GM12891 (cell line): ENCODE measurements around the gene SIK3.

Experiments used
- POLR2A ChIP-seq: IDR thresholded peaks from 2 replicates; pipeline ENCODE4 v1.6.1; 2011; ENCODE audit warnings: low read depth, low read length, control low read depth
- POLR2AphosphoS5 ChIP-seq: IDR thresholded peaks from 2 replicates; pipeline ENCODE4 v1.6.1; 2011; ENCODE audit warnings: low read depth, low read length, control low read depth
- TAF1 ChIP-seq: IDR thresholded peaks from 2 replicates; pipeline ENCODE4 v1.6.1; 2011; ENCODE audit warnings: low read depth, low read length, control low read depth

DNA sequence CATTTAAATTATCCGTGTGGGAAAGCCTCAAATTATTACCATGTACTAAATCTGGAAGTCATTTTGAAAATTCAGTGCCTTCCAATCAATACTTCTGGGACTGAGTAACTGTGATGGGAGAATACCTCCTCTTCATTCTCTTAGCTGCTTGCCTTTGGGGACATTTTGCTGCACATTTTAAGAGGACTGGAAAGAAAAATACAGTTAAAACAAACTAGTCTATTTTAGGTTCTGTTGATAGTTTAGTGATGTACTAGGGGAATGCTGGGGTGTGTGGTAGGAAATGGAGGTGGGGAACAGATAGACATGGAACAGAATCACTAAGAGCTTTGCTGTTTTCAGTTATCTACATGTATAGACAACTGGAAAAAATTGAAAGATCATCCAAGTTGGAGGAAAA, 195.1 kb downstream of the SIK3 start:
- TF ChIP-seq POLR2A (no peak), POLR2AphosphoS5 (no peak), TAF1 (no peak)
